ENCODE data around the gene SLC17A9. TPM values are rescaled to one million over a fixed set of nuclear protein-coding genes. Genes with fewer than 3 reads are reported as not detected.

SLC17A9 gene
- total RNA-seq, 1 experiment from 2014 or later, result 37.6 TPM

DNA sequence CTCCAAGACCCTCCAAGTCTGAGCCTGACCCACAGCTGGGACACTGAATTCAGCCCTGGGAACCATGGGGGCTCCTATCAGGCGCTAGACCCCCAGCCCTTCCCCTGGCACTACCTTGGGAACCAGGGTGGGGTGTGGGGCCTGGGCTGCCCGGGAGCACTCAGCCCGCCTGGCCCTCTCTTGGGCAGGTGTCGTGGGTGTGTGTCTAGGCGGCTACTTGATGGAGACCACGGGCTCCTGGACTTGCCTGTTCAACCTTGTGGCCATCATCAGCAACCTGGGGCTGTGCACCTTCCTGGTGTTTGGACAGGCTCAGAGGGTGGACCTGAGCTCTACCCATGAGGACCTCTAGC lies 14.6 kb downstream of the SLC17A9 start:
- Histone ChIP-seq H3K4me3 (replicated peaks in 1 of 2; ENCODE audit: low read depth in 1 of 2, low read length in 2 of 2) (no peak overlapping the region), H3K9ac (ENCODE audit: low read length) (no peak overlapping the region), H3K27me3 (ENCODE audit: insufficient read depth, low read length) (no peaks in the 10 kb centered on the region), H3K9me3 (ENCODE audit: control insufficient read depth in 1 of 2, insufficient read depth in 1 of 2, low read depth in 1 of 2, low read length in 2 of 2) (no peaks in the 10 kb centered on the region), H3K4me1 (ENCODE audit: control insufficient read depth in 1 of 2, insufficient read depth in 2 of 2, low read length in 2 of 2) (peaks cover 0 to 2% of the 10 kb centered on the region in 2 experiments; a peak in 1 of 4 replicates), H4K20me1 (ENCODE audit: insufficient read depth) (no peaks in the 10 kb centered on the region), H3K27ac (ENCODE audit: low read depth, low read length) (no peak overlapping the region), H2AFZ (ENCODE audit: low read depth, low read length, poor library complexity, severe bottlenecking) (no peak overlapping the region), H3K36me3 (ENCODE audit: control insufficient read depth in 1 of 2, insufficient read depth in 2 of 2, low read length in 2 of 2) (peaks cover 0 to 8% of the 10 kb centered on the region in 2 experiments; a peak in 1 of 4 replicates), H3K9me2 (ENCODE audit: insufficient read depth) (no peaks in the 10 kb centered on the region), H3K79me2 (ENCODE audit: insufficient read depth, low read length) (no peaks in the 10 kb centered on the region), H3K4me2 (ENCODE audit: low read length) (no peak overlapping the region)
- DNase-seq (ENCODE audit: low read depth, low spot score) (no peak), ATAC-seq (no peak)
- intact Hi-C loops (cut with micrococcal nuclease), result no loop called here
- RAD21 ChIA-PET (ENCODE audit: low non-redundant PET in 1 of 2, low total read pairs in 2 of 2, uncharacterized antibody in 2 of 2, unreplicated experiment in 2 of 2), result no interaction called here
- POLR2A ChIA-PET, result no interaction called here
- no TSS peak for BruUV-seq (replicated peaks)
- CTCF ChIA-PET, result no interaction called here
- no peak for TF ChIP-seq ZFX (IDR thresholded peaks at IDR 0.05)
- TF ChIP-seq, protein P1, sequence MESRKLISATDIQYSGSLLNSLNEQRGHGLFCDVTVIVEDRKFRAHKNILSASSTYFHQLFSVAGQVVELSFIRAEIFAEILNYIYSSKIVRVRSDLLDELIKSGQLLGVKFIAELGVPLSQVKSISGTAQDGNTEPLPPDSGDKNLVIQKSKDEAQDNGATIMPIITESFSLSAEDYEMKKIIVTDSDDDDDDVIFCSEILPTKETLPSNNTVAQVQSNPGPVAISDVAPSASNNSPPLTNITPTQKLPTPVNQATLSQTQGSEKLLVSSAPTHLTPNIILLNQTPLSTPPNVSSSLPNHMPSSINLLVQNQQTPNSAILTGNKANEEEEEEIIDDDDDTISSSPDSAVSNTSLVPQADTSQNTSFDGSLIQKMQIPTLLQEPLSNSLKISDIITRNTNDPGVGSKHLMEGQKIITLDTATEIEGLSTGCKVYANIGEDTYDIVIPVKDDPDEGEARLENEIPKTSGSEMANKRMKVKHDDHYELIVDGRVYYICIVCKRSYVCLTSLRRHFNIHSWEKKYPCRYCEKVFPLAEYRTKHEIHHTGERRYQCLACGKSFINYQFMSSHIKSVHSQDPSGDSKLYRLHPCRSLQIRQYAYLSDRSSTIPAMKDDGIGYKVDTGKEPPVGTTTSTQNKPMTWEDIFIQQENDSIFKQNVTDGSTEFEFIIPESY (IDR thresholded peaks at IDR 0.05; ENCODE audit: extremely low read depth, insufficient replicate concordance, low read length), result no peak
- TF ChIP-seq, protein P2, sequence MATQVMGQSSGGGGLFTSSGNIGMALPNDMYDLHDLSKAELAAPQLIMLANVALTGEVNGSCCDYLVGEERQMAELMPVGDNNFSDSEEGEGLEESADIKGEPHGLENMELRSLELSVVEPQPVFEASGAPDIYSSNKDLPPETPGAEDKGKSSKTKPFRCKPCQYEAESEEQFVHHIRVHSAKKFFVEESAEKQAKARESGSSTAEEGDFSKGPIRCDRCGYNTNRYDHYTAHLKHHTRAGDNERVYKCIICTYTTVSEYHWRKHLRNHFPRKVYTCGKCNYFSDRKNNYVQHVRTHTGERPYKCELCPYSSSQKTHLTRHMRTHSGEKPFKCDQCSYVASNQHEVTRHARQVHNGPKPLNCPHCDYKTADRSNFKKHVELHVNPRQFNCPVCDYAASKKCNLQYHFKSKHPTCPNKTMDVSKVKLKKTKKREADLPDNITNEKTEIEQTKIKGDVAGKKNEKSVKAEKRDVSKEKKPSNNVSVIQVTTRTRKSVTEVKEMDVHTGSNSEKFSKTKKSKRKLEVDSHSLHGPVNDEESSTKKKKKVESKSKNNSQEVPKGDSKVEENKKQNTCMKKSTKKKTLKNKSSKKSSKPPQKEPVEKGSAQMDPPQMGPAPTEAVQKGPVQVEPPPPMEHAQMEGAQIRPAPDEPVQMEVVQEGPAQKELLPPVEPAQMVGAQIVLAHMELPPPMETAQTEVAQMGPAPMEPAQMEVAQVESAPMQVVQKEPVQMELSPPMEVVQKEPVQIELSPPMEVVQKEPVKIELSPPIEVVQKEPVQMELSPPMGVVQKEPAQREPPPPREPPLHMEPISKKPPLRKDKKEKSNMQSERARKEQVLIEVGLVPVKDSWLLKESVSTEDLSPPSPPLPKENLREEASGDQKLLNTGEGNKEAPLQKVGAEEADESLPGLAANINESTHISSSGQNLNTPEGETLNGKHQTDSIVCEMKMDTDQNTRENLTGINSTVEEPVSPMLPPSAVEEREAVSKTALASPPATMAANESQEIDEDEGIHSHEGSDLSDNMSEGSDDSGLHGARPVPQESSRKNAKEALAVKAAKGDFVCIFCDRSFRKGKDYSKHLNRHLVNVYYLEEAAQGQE (IDR thresholded peaks at IDR 0.05; ENCODE audit: low read depth), result no peak
- TF ChIP-seq ZNF274 (IDR thresholded peaks at IDR 0.05; ENCODE audit: low read depth, low read length), result no peak
- TF ChIP-seq, protein P3, sequence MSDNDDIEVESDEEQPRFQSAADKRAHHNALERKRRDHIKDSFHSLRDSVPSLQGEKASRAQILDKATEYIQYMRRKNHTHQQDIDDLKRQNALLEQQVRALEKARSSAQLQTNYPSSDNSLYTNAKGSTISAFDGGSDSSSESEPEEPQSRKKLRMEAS (IDR thresholded peaks at IDR 0.05), result no peak
- TF ChIP-seq POLR2AphosphoS5 (IDR thresholded peaks at IDR 0.05; ENCODE audit: low read depth, low read length), result no peak
- TF ChIP-seq EZH2phosphoT487 (IDR thresholded peaks at IDR 0.05; ENCODE audit: borderline replicate concordance), result no peak
- TF ChIP-seq JUND (IDR thresholded peaks at IDR 0.05), result no peak
- TF ChIP-seq EZH2 (IDR thresholded peaks at IDR 0.05), result no peak
- TF ChIP-seq SIN3A (IDR thresholded peaks at IDR 0.05; ENCODE audit: low read depth), result no peak
- no peak for TF ChIP-seq TCF7L2 (IDR thresholded peaks at IDR 0.05; ENCODE audit: borderline replicate concordance, extremely low read depth, insufficient read depth, insufficient read length)
- no peak for TF ChIP-seq YY1 (IDR thresholded peaks at IDR 0.05; ENCODE audit: extremely low read depth, insufficient replicate concordance, low read depth, low read length)
- TF ChIP-seq CEBPB (IDR thresholded peaks at IDR 0.05; ENCODE audit: low read depth), result no peak
- TF ChIP-seq, protein P4, sequence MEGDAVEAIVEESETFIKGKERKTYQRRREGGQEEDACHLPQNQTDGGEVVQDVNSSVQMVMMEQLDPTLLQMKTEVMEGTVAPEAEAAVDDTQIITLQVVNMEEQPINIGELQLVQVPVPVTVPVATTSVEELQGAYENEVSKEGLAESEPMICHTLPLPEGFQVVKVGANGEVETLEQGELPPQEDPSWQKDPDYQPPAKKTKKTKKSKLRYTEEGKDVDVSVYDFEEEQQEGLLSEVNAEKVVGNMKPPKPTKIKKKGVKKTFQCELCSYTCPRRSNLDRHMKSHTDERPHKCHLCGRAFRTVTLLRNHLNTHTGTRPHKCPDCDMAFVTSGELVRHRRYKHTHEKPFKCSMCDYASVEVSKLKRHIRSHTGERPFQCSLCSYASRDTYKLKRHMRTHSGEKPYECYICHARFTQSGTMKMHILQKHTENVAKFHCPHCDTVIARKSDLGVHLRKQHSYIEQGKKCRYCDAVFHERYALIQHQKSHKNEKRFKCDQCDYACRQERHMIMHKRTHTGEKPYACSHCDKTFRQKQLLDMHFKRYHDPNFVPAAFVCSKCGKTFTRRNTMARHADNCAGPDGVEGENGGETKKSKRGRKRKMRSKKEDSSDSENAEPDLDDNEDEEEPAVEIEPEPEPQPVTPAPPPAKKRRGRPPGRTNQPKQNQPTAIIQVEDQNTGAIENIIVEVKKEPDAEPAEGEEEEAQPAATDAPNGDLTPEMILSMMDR (IDR thresholded peaks at IDR 0.05 in 2 of 3, conservative IDR thresholded peaks at IDR 0.05 in 1 of 3; ENCODE audit: borderline replicate concordance in 1 of 3, insufficient read depth in 1 of 3, low read depth in 2 of 3, low read length in 2 of 3), result no peak
- no peak for TF ChIP-seq CBX3 (IDR thresholded peaks at IDR 0.05; ENCODE audit: low read depth)
- TF ChIP-seq EGR1 (IDR thresholded peaks at IDR 0.05; ENCODE audit: low read depth), result no peak
- TF ChIP-seq SP1 (IDR thresholded peaks at IDR 0.05; ENCODE audit: low read depth), result no peak
- TF ChIP-seq POLR2A (IDR thresholded peaks at IDR 0.05; ENCODE audit: borderline replicate concordance, extremely low read depth, insufficient read depth, insufficient read length), result no peak
- TF ChIP-seq SRF (IDR thresholded peaks at IDR 0.05; ENCODE audit: low read depth), result no peak
- no peak for TF ChIP-seq FOSL1 (IDR thresholded peaks at IDR 0.05; ENCODE audit: low read depth)
